HepG2 (cell line): Measurements from ENCODE around the gene COQ7. TPM values are rescaled to one million over a fixed set of nuclear protein-coding genes. Genes with fewer than 3 reads are reported as not detected.

Source experiments
- ATAC-seq: fragments of 200-7000 bp; cut with Tn5 transposase; 3 replicates; pipeline ENCODE4 v1.9.1; 2020; ENCODE audit warnings: mild to moderate bottlenecking, moderate library complexity
- BruUV-seq: library from RNA; stranded (reverse); fragments of 400-500 nt; replicated peaks from 2 replicates; lab custom pipeline; 2021; lab: Mats Ljungman, UMichigan
- CTCF ChIA-PET: fragments of 300-600 bp; formaldehyde crosslinking; extraction: SDS; loops from one replicate; lab custom pipeline; 2021; ENCODE audit warnings: low total read pairs, inconsistent platforms, low intra/inter-chr PET ratio; lab: Yijun Ruan, JAX
- POLR2A ChIA-PET: fragments of 350-600 bp; sonication (Branson Sonifier 250); formaldehyde crosslinking; loops from one replicate; lab custom pipeline; 2020; ENCODE audit warnings: antibody characterized with exemption, inconsistent platforms; lab: Yijun Ruan, JAX
- DNase-seq: peaks from one replicate; pipeline ENCODE4 v3.0.0-alpha.2; 2015; ENCODE audit warnings: low spot score
- FAIRE-seq: peaks from 3 replicates; lab custom pipeline; 2011; peaks lifted over from hg19 to GRCh38; lab: Jason Lieb, UNC
- H2AFZ ChIP-seq: one replicate; pipeline ENCODE4 v1.6.1; 2011; ENCODE audit warnings: low read length, inconsistent platforms
- H3K27ac ChIP-seq: fragments of 300-600 bp; 3 replicates; pipeline ENCODE4 v1.8.0; 2011; ENCODE audit warnings: mixed run types, mild to moderate bottlenecking, mixed read lengths, low read length, inconsistent platforms; ENCODE audit not compliant: insufficient read depth; ENCODE audit errors: extremely low read length
- H3K27me3 ChIP-seq, 2 experiments: fragments of 200-600 bp in 1 of 2; 2 replicates in 1 of 2; 3 replicates in 1 of 2; pipeline versions ENCODE4 v1.6.0 to v1.8.0; 2011; ENCODE audit warnings: low read length in 2 of 2, mild to moderate bottlenecking in 2 of 2, moderate library complexity in 2 of 2, inconsistent platforms in 1 of 2; ENCODE audit not compliant: insufficient read depth in 2 of 2, control insufficient read depth in 1 of 2
- H3K36me3 ChIP-seq, 2 experiments: fragments of 200-600 bp in 1 of 2; replicated peaks in 1 of 2; 2 replicates in 1 of 2; 3 replicates in 1 of 2; pipeline versions ENCODE4 v1.5.1 to v1.8.0; 2011; ENCODE audit warnings: low read length in 2 of 2, inconsistent platforms in 1 of 2; ENCODE audit not compliant: insufficient read depth in 2 of 2, control insufficient read depth in 1 of 2
- H3K4me1 ChIP-seq: 2 replicates; pipeline ENCODE4 v1.5.1; 2012; ENCODE audit warnings: low read length, inconsistent platforms; ENCODE audit not compliant: insufficient read depth
- H3K4me2 ChIP-seq: 2 replicates; pipeline ENCODE4 v1.6.0; 2011; ENCODE audit warnings: low read depth, low read length, inconsistent platforms
- H3K4me3 ChIP-seq, 3 experiments: fragments of 200-600 bp in 1 of 3; sonication (generic), shearing (Covaris generic) in 1 of 3; replicated peaks in 1 of 3; 2 replicates each; pipeline ENCODE4 v1.5.1; 2011 to 2016; ENCODE audit warnings: low read length in 3 of 3, inconsistent platforms in 2 of 3, low read depth in 2 of 3, mild to moderate bottlenecking in 2 of 3, control low read depth in 1 of 3, mixed read lengths in 1 of 3; ENCODE audit not compliant: insufficient read depth in 1 of 3
- H3K79me2 ChIP-seq: one replicate; pipeline ENCODE4 v1.6.1; 2011; ENCODE audit warnings: low read length, inconsistent platforms; ENCODE audit not compliant: insufficient read depth
- H3K9ac ChIP-seq: 2 replicates; pipeline ENCODE4 v1.6.0; 2011; ENCODE audit warnings: mild to moderate bottlenecking, low read depth, low read length, inconsistent platforms; ENCODE audit not compliant: insufficient read depth
- H3K9me3 ChIP-seq: 2 replicates; pipeline ENCODE4 v1.5.1; 2012; ENCODE audit warnings: mild to moderate bottlenecking, low read length
- H4K20me1 ChIP-seq: 2 replicates; pipeline ENCODE4 v1.6.0; 2011; ENCODE audit warnings: inconsistent platforms, mild to moderate bottlenecking, low read length, moderate library complexity; ENCODE audit not compliant: insufficient read depth
- ADNP ChIP-seq: sonication (generic); formaldehyde crosslinking; IDR thresholded peaks from 2 replicates; pipeline ENCODE4 v1.4.0; 2020; ENCODE audit warnings: missing genetic modification reagents
- FOXA1 ChIP-seq, 2 experiments: fragments of 450-650 bp in 1 of 2; sonication (generic) in 1 of 2; formaldehyde crosslinking in 1 of 2; IDR thresholded peaks; 2 replicates each; pipeline versions ENCODE4 v1.4.0 to v1.6.1; 2016 to 2020; ENCODE audit warnings: missing genetic modification reagents in 1 of 2
- FOXK2 ChIP-seq: fragments of 450-650 bp; IDR thresholded peaks from 2 replicates; pipeline ENCODE4 v1.6.1; 2016
- FOXP1 ChIP-seq, 2 experiments: fragments of 450-650 bp in 1 of 2; IDR thresholded peaks; 2 replicates each; pipeline ENCODE4 v1.6.1; 2017 to 2018; ENCODE audit warnings: antibody characterized with exemption in 1 of 2
- MED8 ChIP-seq: sonication (generic); formaldehyde crosslinking; IDR thresholded peaks from 2 replicates; pipeline ENCODE4 v1.8.1; 2023; ENCODE audit warnings: mild to moderate bottlenecking, missing genetic modification reagents; ENCODE audit not compliant: insufficient replicate concordance
- NFKB2 ChIP-seq: sonication (generic); formaldehyde crosslinking; IDR thresholded peaks from 2 replicates; pipeline ENCODE4 v1.4.0; 2020; ENCODE audit warnings: missing genetic modification reagents, borderline replicate concordance
- RNF219 ChIP-seq: sonication (generic); formaldehyde crosslinking; IDR thresholded peaks from 2 replicates; pipeline ENCODE4 v1.5.0; 2020; ENCODE audit warnings: mild to moderate bottlenecking, missing genetic modification reagents
- TGIF2 ChIP-seq: IDR thresholded peaks from 2 replicates; pipeline ENCODE4 v1.6.1; 2016; ENCODE audit warnings: control low read depth, missing compliant biosample characterization
- U2AF2 ChIP-seq: fragments of 200-400 bp; formaldehyde crosslinking; IDR thresholded peaks from 2 replicates; pipeline ENCODE4 v1.6.1; 2017; ENCODE audit warnings: low read depth, mild to moderate bottlenecking, low read length
- ZFX ChIP-seq: sonication (generic); formaldehyde crosslinking; IDR thresholded peaks from 2 replicates; pipeline ENCODE4 v1.4.0; 2020; ENCODE audit warnings: mild to moderate bottlenecking, low read depth, missing genetic modification reagents, moderate library complexity
- ZNF230 ChIP-seq: sonication (generic); formaldehyde crosslinking; IDR thresholded peaks from 2 replicates; pipeline ENCODE4 v1.4.0; 2020; ENCODE audit warnings: mild to moderate bottlenecking, missing genetic modification reagents
- ZNF256 ChIP-seq: sonication (generic); formaldehyde crosslinking; conservative IDR thresholded peaks from 2 replicates; pipeline ENCODE4 v1.4.0; 2020; ENCODE audit warnings: missing genetic modification reagents
- ZNF512 ChIP-seq: sonication (generic); formaldehyde crosslinking; IDR thresholded peaks from 2 replicates; pipeline ENCODE4 v1.4.0; 2020; ENCODE audit warnings: mild to moderate bottlenecking, missing genetic modification reagents
- ZNF512B ChIP-seq: sonication (generic); formaldehyde crosslinking; IDR thresholded peaks from 2 replicates; pipeline ENCODE4 v1.5.1; 2020; ENCODE audit warnings: missing genetic modification reagents, mild to moderate bottlenecking, borderline replicate concordance
- WGBS: methylation state at CpG from one replicate; pipeline ENCODE4 v1.1.6; 2017; ENCODE audit warnings: low lambda C conversion rate; 5-methylcytosine and 5-hydroxymethylcytosine counted together
- in situ Hi-C: cut with HindIII; loops from 2 replicates; pipeline ENCODE4 v1.10.0; 2017; ENCODE audit warnings: low pct_unique_long_range_greater_than_20kb; ENCODE audit not compliant: extremely low pct_ligation_motif_present
- intact Hi-C: fragments of 100-400 bp; cut with micrococcal nuclease; formaldehyde crosslinking; loops from one replicate; pipeline ENCODE4 v1.10.0; 2022; ENCODE audit not compliant: unreplicated experiment
- polyA plus RNA-seq, 8 experiments: library from polyadenylated mRNA; depleted of rRNA in 3 of 8; stranded (reverse) in 7 of 8; unstranded in 1 of 8; fragments of >200 nt; fragmentation: Illumina TruSeq in 4 of 8; extraction: Trizol in 4 of 8; gene quantifications; 2 replicates each; pipeline versions ENCODE4 v1.2.1 to v1.2.3, GENCODE V29; 2011 to 2016; ENCODE audit warnings: low read depth in 4 of 8, missing spikeins in 1 of 8, mixed read lengths in 1 of 8; ENCODE audit not compliant: insufficient read depth in 1 of 8
- total RNA-seq, 5 experiments: library from RNA; depleted of rRNA; stranded (reverse); fragments of >200 nt; fragmentation: Illumina TruSeq; extraction: Trizol; gene quantifications; 2 replicates each; pipeline ENCODE4 v1.2.3, GENCODE V29; 2016; ENCODE audit warnings: low read depth in 1 of 5
- TF ChIP-seq, protein P1 (sequence below): IDR thresholded peaks from 2 replicates; pipeline ENCODE4 v1.6.1; 2012; ENCODE audit warnings: low read depth, low read length, improper control_type of control experiment

COQ7 gene
- total and polyA plus RNA-seq, 2 of the 13 experiments (the other 11 are each of a cell fraction or from before 2014, with no cell fraction given): 20.1 to 45.7 TPM

GRCh38 chr16:19092653-19093410 is 25.4 kb downstream of the COQ7 start:
- H3K27me3 ChIP-seq: no peaks in the 10 kb centered on the region
- no peak for FAIRE-seq
- BruUV-seq: no TSS peak
- WGBS: 31% methylated on average over 2 of the region's 2 CpGs
- no peak overlapping the region for H3K27ac ChIP-seq
- H3K79me2 ChIP-seq: no peaks in the 10 kb centered on the region
- H3K36me3 ChIP-seq: no peaks in the 10 kb centered on the region
- in situ Hi-C loops (no loop called here), intact Hi-C loops (loop anchor here (2.0 kb wide), 1 partner anchor 20 kb away; the partner anchor contains the start of gene ITPRIPL2)
- ATAC-seq: no peak
- peak overlapping the region; percentile 73 for H3K4me2 ChIP-seq
- ChIA-PET POLR2A (interaction anchor here (1.2 to 4.9 kb wide), 6 partner anchors 9 to 30 kb away, joined by 3 to 239 read pairs (median 6); partner anchors contain the start of genes COQ7 and ITPRIPL2), CTCF (no interaction called here)
- H3K4me3 ChIP-seq: no peak overlapping the region
- no peak for DNase-seq
- H2AFZ ChIP-seq: no peak overlapping the region
- H3K9me3 ChIP-seq: 0 out of 2 replicates have a peak, but pooled peaks cover 4% of the 10 kb centered on the region
- peaks cover 40% of the 10 kb centered on the region for H3K4me1 ChIP-seq
- H4K20me1 ChIP-seq: no peaks in the 10 kb centered on the region
- H3K9ac ChIP-seq: no peak overlapping the region
- no peak for TF ChIP-seq ZFX
- no peak for TF ChIP-seq ADNP (CRISPR knock-in tag)
- TF ChIP-seq FOXP1 (IDR thresholded peaks at IDR 0.05): peak; percentile 52; the same call in 1 of the 2 replicates
- no peak for TF ChIP-seq FOXP1 (CRISPR knock-in tag; IDR thresholded peaks at IDR 0.05)
- TF ChIP-seq ZNF512 (CRISPR knock-in tag): peak; percentile 99
- TF ChIP-seq RNF219 (CRISPR knock-in tag): no peak
- TF ChIP-seq ZNF230 (CRISPR knock-in tag): no peak
- 0 out of 2 replicates have a peak, but pooled peaks have one; percentile 71 for TF ChIP-seq U2AF2
- TF ChIP-seq, protein P1, sequence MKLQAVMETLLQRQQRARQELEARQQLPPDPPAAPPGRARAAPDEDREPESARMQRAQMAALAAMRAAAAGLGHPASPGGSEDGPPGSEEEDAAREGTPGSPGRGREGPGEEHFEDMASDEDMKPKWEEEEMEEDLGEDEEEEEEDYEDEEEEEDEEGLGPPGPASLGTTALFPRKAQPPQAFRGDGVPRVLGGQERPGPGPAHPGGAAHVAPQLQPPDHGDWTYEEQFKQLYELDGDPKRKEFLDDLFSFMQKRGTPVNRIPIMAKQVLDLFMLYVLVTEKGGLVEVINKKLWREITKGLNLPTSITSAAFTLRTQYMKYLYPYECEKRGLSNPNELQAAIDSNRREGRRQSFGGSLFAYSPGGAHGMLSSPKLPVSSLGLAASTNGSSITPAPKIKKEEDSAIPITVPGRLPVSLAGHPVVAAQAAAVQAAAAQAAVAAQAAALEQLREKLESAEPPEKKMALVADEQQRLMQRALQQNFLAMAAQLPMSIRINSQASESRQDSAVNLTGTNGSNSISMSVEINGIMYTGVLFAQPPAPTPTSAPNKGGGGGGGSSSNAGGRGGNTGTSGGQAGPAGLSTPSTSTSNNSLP: no peak
- no peak for TF ChIP-seq TGIF2 (CRISPR knock-in tag)
- 0 out of 2 replicates have a peak, but pooled peaks have one; percentile 11 for TF ChIP-seq FOXK2
- TF ChIP-seq NFKB2: no peak
- TF ChIP-seq ZNF256 (CRISPR knock-in tag): no peak
- peak; percentile 55; the same call in 1 of the 2 replicates for TF ChIP-seq FOXA1 (IDR thresholded peaks at IDR 0.05)
- TF ChIP-seq FOXA1 (CRISPR knock-in tag; IDR thresholded peaks at IDR 0.05): no peak
- TF ChIP-seq ZNF512B: 0 out of 2 replicates have a peak, but pooled peaks have one; percentile 34
- TF ChIP-seq MED8 (CRISPR knock-in tag): no peak
